CD4-positive, alpha-beta memory T cell (primary cell): ENCODE data around the gene ADSL. TPM values are rescaled to one million over a fixed set of nuclear protein-coding genes. Genes with fewer than 3 reads are reported as not detected.
A peak's percentile ranks its signal among the peaks of the same experiment; 100 is the strongest.

Experiments
- CTCF ChIA-PET: fragments of 350-600 bp; sonication (Branson Sonifier 250); formaldehyde crosslinking; loops from one replicate; lab custom pipeline; 2021; ENCODE audit warnings: inconsistent platforms; ENCODE audit not compliant: partially characterized antibody; lab: Charles Lee
- POLR2A ChIA-PET: fragments of 350-600 bp; sonication (Branson Sonifier 250); formaldehyde crosslinking; loops from one replicate; lab custom pipeline; 2021; ENCODE audit not compliant: partially characterized antibody; lab: Charles Lee
- DNase-seq, 5 donors: peaks; one replicate each; pipeline versions ENCODE4 v3.0.0 to v3.0.0-alpha.2; 2020 to 2022; ENCODE audit warnings: mixed read lengths in 1 of 5
- H3K27ac ChIP-seq: one replicate; pipeline ENCODE4 v1.7.0; 2013; ENCODE audit warnings: low read depth, low read length
- H3K27me3 ChIP-seq: 2 replicates; pipeline ENCODE4 v1.7.0; 2013; ENCODE audit warnings: mild to moderate bottlenecking, low read length, moderate library complexity; ENCODE audit not compliant: insufficient read depth
- H3K36me3 ChIP-seq: 2 replicates; pipeline ENCODE4 v1.7.0; 2013; ENCODE audit warnings: mild to moderate bottlenecking, low read length, moderate library complexity; ENCODE audit not compliant: insufficient read depth
- H3K4me1 ChIP-seq: 2 replicates; pipeline ENCODE4 v1.7.0; 2013; ENCODE audit warnings: mild to moderate bottlenecking, low read length, moderate library complexity; ENCODE audit not compliant: insufficient read depth
- H3K4me3 ChIP-seq, 2 donors: one replicate each; pipeline ENCODE4 v1.7.0; 2013; ENCODE audit warnings: low read length in 2 of 2, mild to moderate bottlenecking in 1 of 2
- H3K9me3 ChIP-seq, 2 donors: one replicate each; pipeline ENCODE4 v1.7.0; 2013; ENCODE audit warnings: low read length in 2 of 2, control low read depth in 1 of 2; ENCODE audit not compliant: control insufficient read depth in 1 of 2
- H3K27ac Mint-ChIP-seq, 7 donors: one replicate each; pipeline ENCODE4 v1.8.0; 2020 to 2021; ENCODE audit warnings: mixed read lengths in 7 of 7, mild to moderate bottlenecking in 6 of 7, inconsistent platforms in 3 of 7, moderate library complexity in 3 of 7
- H3K27me3 Mint-ChIP-seq, 2 donors: one replicate each; pipeline ENCODE4 v1.8.0; 2020 to 2021; ENCODE audit warnings: mixed read lengths in 2 of 2
- H3K36me3 Mint-ChIP-seq, 2 donors: one replicate each; pipeline ENCODE4 v1.8.0; 2020 to 2021; ENCODE audit warnings: mixed read lengths in 2 of 2, inconsistent platforms in 1 of 2, mild to moderate bottlenecking in 1 of 2
- H3K4me1 Mint-ChIP-seq, 4 donors: one replicate each; pipeline ENCODE4 v1.8.0; 2020 to 2021; ENCODE audit warnings: mixed read lengths in 4 of 4, mild to moderate bottlenecking in 1 of 4
- H3K4me3 Mint-ChIP-seq, 8 donors: one replicate each; pipeline ENCODE4 v1.8.0; 2020 to 2021; ENCODE audit warnings: mixed read lengths in 8 of 8, mild to moderate bottlenecking in 7 of 8, moderate library complexity in 6 of 8, inconsistent platforms in 3 of 8
- H3K9me3 Mint-ChIP-seq, 8 donors: one replicate each; pipeline ENCODE4 v1.8.0; 2020 to 2021; ENCODE audit warnings: mixed read lengths in 8 of 8, mild to moderate bottlenecking in 5 of 8, inconsistent platforms in 3 of 8, moderate library complexity in 1 of 8
- intact Hi-C: fragments of 100-400 bp; cut with micrococcal nuclease; formaldehyde crosslinking; loops from one replicate; pipeline ENCODE4 v1.15.1; 2023
- polyA plus RNA-seq, 2 donors: library from polyadenylated mRNA; unstranded; fragments of 300-500 nt; fragmentation: Illumina TruSeq; gene quantifications; one replicate each; pipeline ENCODE4 v1.2.3, GENCODE V29; 2021
- total RNA-seq, 2 experiments: library from RNA; stranded (reverse); gene quantifications; one replicate each; pipeline ENCODE4 v1.2.3, GENCODE V29; 2021

Gene ADSL
- total and polyA plus RNA-seq, 4 experiments from 2014 or later = 63.3 to 199 (median 109) TPM

DNA sequence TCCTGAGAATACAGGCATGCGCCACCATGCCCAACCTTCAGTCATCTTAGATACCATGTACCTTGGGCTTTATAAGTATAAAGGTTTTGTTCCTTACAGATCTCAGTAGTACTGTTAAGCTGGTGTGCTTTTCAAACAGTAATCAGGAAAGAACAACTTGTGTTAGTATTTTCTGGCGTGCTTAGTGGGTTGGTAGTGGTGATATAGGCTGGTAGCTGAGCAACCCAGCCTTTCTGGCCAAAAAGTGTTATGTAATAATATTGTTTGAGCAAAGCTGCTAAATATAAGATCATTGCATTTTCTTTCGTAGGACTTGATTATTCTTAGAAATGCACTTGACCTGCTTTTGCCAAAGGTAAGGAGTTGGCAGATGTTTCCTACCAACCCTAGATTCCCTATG lies 6.5 kb downstream of the ADSL start:
- peak overlapping the region in 3 of 7 donors; percentile 27 to 84 (median 27) for H3K27ac Mint-ChIP-seq
- peaks cover 12 to 25% (median 18%) of the 10 kb centered on the region in 4 donors for H3K4me1 Mint-ChIP-seq
- Histone ChIP-seq H3K4me3 (no peak overlapping the region), H3K27me3 (no peaks in the 10 kb centered on the region), H3K4me1 (peaks cover 18% of the 10 kb centered on the region), H3K36me3 (peaks cover 67% of the 10 kb centered on the region), H3K27ac (no peak overlapping the region), H3K9me3 (no peaks in the 10 kb centered on the region)
- peaks cover 35 to 54% of the 10 kb centered on the region in 2 donors for H3K36me3 Mint-ChIP-seq
- no peaks in the 10 kb centered on the region for H3K27me3 Mint-ChIP-seq
- ChIA-PET POLR2A (interaction anchor here (1.9 kb wide), 1 partner anchor 308 kb away, joined by 6 read pairs; no protein-coding TSS in a partner anchor), CTCF (no interaction called here)
- H3K9me3 Mint-ChIP-seq = peaks cover 0 to 4% (median 0%) of the 10 kb centered on the region in 8 donors
- no peak overlapping the region for H3K4me3 Mint-ChIP-seq
- DNase-seq = no peak
- intact Hi-C loops = no loop called here

- no peak overlapping the region for H3K27ac ChIP-seq
- H3K27me3 ChIP-seq = no peaks in the 10 kb centered on the region
- Mint-ChIP-seq H3K36me3 (peaks cover 79 to 82% of the 10 kb centered on the region in 2 donors), H3K27ac (no peak overlapping the region), H3K27me3 (no peaks in the 10 kb centered on the region), H3K4me3 (no peak overlapping the region), H3K4me1 (peaks cover 0 to 9% (median 4%) of the 10 kb centered on the region in 4 donors), H3K9me3 (no peaks in the 10 kb centered on the region)
- no peaks in the 10 kb centered on the region for H3K9me3 ChIP-seq
- intact Hi-C loops = no loop called here
- no peak overlapping the region for H3K4me3 ChIP-seq
- POLR2A ChIA-PET = interaction anchor here (0.8 to 1.3 kb wide), 2 partner anchors 14 to 39 kb away, joined by 3 read pairs; no protein-coding TSS in a partner anchor
- H3K4me1 ChIP-seq = no peaks in the 10 kb centered on the region
- CTCF ChIA-PET = interaction anchor here (1.2 kb wide), 1 partner anchor 12 kb away, joined by 3 read pairs; no protein-coding TSS in a partner anchor
- H3K36me3 ChIP-seq = peaks cover 88% of the 10 kb centered on the region
- DNase-seq = no peak
These were observed 14.8 kb downstream of the ADSL start for GRCh38 chr22:40361100-40361499.

DNA sequence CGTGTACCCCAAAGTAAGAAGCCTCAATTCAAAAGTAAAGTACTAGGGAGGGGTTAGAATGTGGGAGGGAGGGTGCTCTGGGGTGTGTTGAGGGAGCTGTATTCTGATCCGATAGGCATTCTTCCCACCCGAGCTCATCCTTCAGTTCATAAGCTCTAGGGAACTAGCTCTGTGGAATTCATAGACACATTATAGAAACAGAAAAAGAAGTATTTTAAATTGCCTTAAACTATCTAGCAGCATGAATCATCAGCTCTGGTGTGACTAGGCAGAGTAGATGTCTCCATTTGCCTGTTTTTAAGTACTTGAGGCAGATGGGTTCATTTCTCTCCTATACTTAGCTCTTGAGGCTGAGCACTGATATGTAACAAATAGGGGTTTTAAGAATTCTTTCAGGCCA lies 16.8 kb downstream of the ADSL start:
- peaks cover 97% of the 10 kb centered on the region for H3K36me3 ChIP-seq
- H3K27me3 ChIP-seq = no peaks in the 10 kb centered on the region
- no peaks in the 10 kb centered on the region for H3K4me1 ChIP-seq
- Mint-ChIP-seq H3K27me3 (no peaks in the 10 kb centered on the region), H3K4me1 (peaks cover 0 to 9% (median 4%) of the 10 kb centered on the region in 4 donors), H3K4me3 (no peak overlapping the region), H3K9me3 (no peaks in the 10 kb centered on the region), H3K27ac (peak overlapping the region in 5 of 7 donors; percentile 12 to 87 (median 46)), H3K36me3 (peaks cover 84 to 93% of the 10 kb centered on the region in 2 donors)
- DNase-seq = no peak
- H3K9me3 ChIP-seq = no peaks in the 10 kb centered on the region
- intact Hi-C loops = no loop called here
- ChIA-PET CTCF (no interaction called here), POLR2A (interaction anchor here (1.3 kb wide), 1 partner anchor 66 kb away, joined by 3 read pairs; no protein-coding TSS in a partner anchor)
- H3K4me3 ChIP-seq = no peak overlapping the region
- no peak overlapping the region for H3K27ac ChIP-seq

DNA sequence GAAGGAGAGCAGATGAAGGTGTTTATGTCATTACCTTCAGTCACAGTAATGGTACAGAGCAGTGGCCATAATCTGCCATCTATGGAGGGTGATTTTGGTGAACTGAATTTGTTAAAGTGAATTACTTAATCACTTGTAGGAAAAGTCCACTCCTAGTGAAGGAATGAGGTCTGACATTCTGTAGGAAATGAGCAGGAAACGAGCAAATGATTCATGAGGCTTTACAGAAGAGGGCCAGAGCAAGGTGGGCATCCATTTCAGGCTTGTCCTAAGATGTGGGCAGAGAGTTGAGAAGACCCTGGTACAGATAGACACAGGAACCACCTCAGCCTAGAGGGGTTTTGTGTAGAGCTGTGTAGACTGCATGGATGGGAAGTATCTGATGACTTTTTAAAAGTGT lies 18.1 kb downstream of the ADSL start:
- ChIA-PET CTCF (interaction anchor here (2.7 kb wide), 1 partner anchor 16 kb away, joined by 12 read pairs; no protein-coding TSS in a partner anchor), POLR2A (no interaction called here)
- H3K27me3 Mint-ChIP-seq = no peaks in the 10 kb centered on the region
- peak overlapping the region in 5 of 7 donors; percentile 19 to 95 (median 41) for H3K27ac Mint-ChIP-seq
- H3K27me3 ChIP-seq = no peaks in the 10 kb centered on the region
- H3K4me3 Mint-ChIP-seq = peak overlapping the region in 1 of 8 donors; percentile 17
- H3K4me1 Mint-ChIP-seq = peaks cover 0 to 9% (median 4%) of the 10 kb centered on the region in 4 donors
- no peaks in the 10 kb centered on the region for H3K9me3 Mint-ChIP-seq
- no peak overlapping the region for H3K4me3 ChIP-seq
- no peak for DNase-seq
- intact Hi-C loops = no loop called here
- no peak overlapping the region for H3K27ac ChIP-seq
- peaks cover 74 to 87% of the 10 kb centered on the region in 2 donors for H3K36me3 Mint-ChIP-seq
- H3K36me3 ChIP-seq = peaks cover 87% of the 10 kb centered on the region
- H3K4me1 ChIP-seq = no peaks in the 10 kb centered on the region
- H3K9me3 ChIP-seq = no peaks in the 10 kb centered on the region

DNA sequence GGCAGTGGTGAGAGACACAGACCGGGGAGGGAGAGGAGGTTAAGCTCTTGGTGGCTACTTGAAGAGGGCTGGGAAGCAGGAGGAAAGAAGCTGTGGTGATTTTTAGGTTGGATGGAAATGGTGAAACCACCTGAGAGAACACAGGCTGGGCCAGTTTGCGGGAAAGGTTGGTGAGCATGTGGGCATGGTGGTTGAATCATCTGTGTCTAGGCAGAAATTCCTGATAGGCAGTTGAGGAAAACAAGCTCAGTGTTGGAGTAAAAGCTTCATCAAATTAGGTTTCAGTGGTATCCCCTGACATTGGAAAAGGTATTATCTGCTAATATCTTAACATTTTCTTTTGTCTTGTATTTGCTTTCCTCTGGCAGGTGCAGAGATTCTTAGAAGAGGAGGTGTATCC lies 19.8 kb downstream of the ADSL start:
- Histone ChIP-seq H3K4me3 (no peak overlapping the region), H3K9me3 (no peaks in the 10 kb centered on the region), H3K36me3 (peaks cover 71% of the 10 kb centered on the region), H3K4me1 (peaks cover 5% of the 10 kb centered on the region), H3K27me3 (no peaks in the 10 kb centered on the region), H3K27ac (no peak overlapping the region)
- POLR2A ChIA-PET = no interaction called here
- no peak for DNase-seq
- peaks cover 61 to 79% of the 10 kb centered on the region in 2 donors for H3K36me3 Mint-ChIP-seq
- H3K27ac Mint-ChIP-seq = peak overlapping the region in 6 of 7 donors; percentile 5 to 71 (median 47)
- intact Hi-C loops = no loop called here
- H3K4me1 Mint-ChIP-seq = peaks cover 3 to 11% (median 6%) of the 10 kb centered on the region in 4 donors
- no peaks in the 10 kb centered on the region for H3K9me3 Mint-ChIP-seq
- CTCF ChIA-PET = interaction anchor here (2.7 kb wide), 1 partner anchor 18 kb away, joined by 12 read pairs; no protein-coding TSS in a partner anchor
- H3K27me3 Mint-ChIP-seq = no peaks in the 10 kb centered on the region
- no peak overlapping the region for H3K4me3 Mint-ChIP-seq

- H3K27me3 Mint-ChIP-seq = no peaks in the 10 kb centered on the region
- no peak for DNase-seq
- Histone ChIP-seq H3K27me3 (no peaks in the 10 kb centered on the region), H3K4me1 (peaks cover 15% of the 10 kb centered on the region), H3K36me3 (peaks cover 58% of the 10 kb centered on the region), H3K9me3 (no peaks in the 10 kb centered on the region), H3K4me3 (no peak overlapping the region), H3K27ac (no peak overlapping the region)
- ChIA-PET CTCF (interaction anchor here (1.5 to 2.7 kb wide), 3 partner anchors 17 to 19 kb away, joined by 4 to 12 read pairs (median 7); no protein-coding TSS in a partner anchor), POLR2A (no interaction called here)
- peaks cover 48 to 71% of the 10 kb centered on the region in 2 donors for H3K36me3 Mint-ChIP-seq
- H3K4me1 Mint-ChIP-seq = peaks cover 10% of the 10 kb centered on the region in 4 donors
- no peaks in the 10 kb centered on the region for H3K9me3 Mint-ChIP-seq
- peak overlapping the region in 1 of 8 donors; percentile 5 for H3K4me3 Mint-ChIP-seq
- no peak overlapping the region for H3K27ac Mint-ChIP-seq
- intact Hi-C loops = no loop called here
These were observed 21.0 kb downstream of the ADSL start for GRCh38 chr22:40367342-40367741.

DNA sequence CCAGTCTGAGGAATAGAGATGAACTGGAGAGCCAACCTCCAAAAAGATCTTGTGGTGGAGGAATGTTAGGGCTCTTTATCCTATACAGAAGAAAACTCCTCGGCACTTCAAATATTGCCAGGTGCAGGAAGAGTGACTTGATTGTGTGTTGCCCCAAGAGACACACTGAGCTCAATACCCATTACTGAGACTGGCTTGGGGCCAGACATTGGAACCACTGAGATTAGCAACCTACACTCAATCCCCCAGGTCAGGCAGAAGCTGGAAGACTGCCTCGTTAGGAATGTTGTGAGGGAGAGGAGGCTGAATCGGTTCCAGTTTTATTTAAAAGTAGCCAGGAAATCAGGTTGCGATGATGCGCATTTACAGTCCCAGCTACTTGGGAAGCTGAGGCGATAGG lies 21.7 kb downstream of the ADSL start:
- Histone ChIP-seq H3K27me3 (no peaks in the 10 kb centered on the region), H3K36me3 (peaks cover 52% of the 10 kb centered on the region), H3K27ac (no peak overlapping the region), H3K4me1 (peaks cover 21% of the 10 kb centered on the region), H3K9me3 (no peaks in the 10 kb centered on the region), H3K4me3 (no peak overlapping the region)
- peaks cover 45 to 67% of the 10 kb centered on the region in 2 donors for H3K36me3 Mint-ChIP-seq
- peaks cover 15 to 17% (median 17%) of the 10 kb centered on the region in 4 donors for H3K4me1 Mint-ChIP-seq
- peak overlapping the region in 2 of 7 donors; percentile 66 to 75 for H3K27ac Mint-ChIP-seq
- CTCF ChIA-PET = interaction anchor here (0.6 to 1.8 kb wide), 3 partner anchors 17 to 111 kb away, joined by 3 to 7 read pairs (median 4); no protein-coding TSS in a partner anchor
- POLR2A ChIA-PET = no interaction called here
- intact Hi-C loops = no loop called here
- H3K9me3 Mint-ChIP-seq = no peaks in the 10 kb centered on the region
- no peak for DNase-seq
- H3K4me3 Mint-ChIP-seq = no peak overlapping the region
- no peaks in the 10 kb centered on the region for H3K27me3 Mint-ChIP-seq
